ENCODE results near the gene ARG2.

ARG2 gene

DNA sequence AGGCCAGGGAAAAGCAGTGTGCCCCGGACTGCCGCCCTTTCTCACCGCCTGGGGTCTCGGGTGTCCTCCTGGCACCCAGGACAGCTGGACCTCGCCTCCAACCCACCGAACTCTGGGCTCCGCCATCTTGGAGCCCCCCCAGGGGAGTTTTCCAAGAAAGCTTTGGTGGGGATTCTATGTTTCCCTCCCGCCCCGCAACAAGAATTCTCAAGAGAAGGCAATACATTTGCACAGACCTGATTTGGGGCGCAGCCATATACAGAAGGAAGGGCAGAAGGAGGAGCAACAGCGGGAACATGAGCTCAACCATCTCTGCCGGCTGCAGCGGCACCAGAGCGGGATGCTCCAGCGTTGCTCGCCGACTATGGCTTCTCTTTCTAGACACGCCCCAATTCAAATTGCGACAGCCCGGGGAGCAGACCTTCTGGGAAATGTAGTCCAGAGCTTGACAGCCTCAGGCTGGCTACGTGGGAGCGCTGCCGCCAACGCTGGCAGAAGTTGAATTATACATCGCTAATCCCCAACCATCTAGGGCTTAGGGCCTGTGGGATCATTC lies 75.8 kb downstream of the ARG2 start, which contains the start of gene RDH11:
TSS of gene RDH11 (minus strand) at position 371 of the 556 bp plus-strand sequence. CDS start at position 310, 61 bp downstream.
- DNase-seq = peak; percentile 93

DNA sequence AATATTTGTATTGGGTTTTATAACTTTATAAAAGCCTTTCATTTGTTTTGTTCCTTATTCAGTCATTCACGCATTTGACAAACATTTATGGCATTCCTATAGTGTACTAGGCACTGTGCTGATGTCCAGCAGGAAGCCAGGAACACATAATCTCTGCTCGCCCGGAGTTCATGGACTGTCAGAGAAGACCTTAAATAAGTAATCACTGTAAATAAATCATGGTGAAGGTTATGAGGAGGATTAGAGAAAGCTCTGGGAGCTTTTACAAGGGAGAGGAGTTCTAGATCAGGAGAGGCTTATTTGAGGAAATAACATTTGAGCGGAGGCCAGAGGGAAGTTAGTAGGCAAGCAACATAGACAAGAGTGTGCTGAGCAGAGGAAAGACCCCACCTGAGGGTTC lies 77.3 kb downstream of the ARG2 start:
- DNase-seq = no peak

DNA sequence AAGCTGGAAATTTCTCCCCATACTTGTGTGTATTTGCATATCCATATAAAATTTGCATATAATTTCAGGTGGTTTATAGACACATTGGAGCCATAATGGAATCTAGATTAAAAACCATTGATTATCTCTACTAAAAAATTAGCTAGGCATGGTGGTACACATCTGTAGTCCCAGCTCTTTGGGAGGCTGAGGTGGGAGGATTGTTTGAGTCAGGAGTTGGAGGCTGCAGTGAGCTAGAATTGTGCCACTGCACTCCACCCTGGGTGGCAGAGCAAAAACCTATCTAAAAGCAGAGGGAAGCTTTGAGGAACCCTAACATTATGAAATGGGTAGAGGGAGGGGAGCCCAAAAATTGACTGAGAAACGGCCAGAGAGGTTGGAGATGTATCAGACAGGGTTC lies 78.5 kb downstream of the ARG2 start:
- no peak for DNase-seq
